Mesendoderm (in vitro differentiated cells): ENCODE data around the gene SAMM50. TPM values are rescaled to one million over a fixed set of nuclear protein-coding genes. Genes with fewer than 3 reads are reported as not detected.

Source experiments
- DNase-seq: peaks from one replicate; pipeline ENCODE4 v3.0.0; 2013
- H2AK5ac ChIP-seq: 2 replicates; pipeline ENCODE4 v1.6.1; 2013; ENCODE audit warnings: low read length, inconsistent platforms
- H2BK120ac ChIP-seq: 2 replicates; pipeline ENCODE4 v1.6.1; 2013; ENCODE audit warnings: low read depth, mild to moderate bottlenecking, low read length, moderate library complexity, mixed read lengths
- H2BK15ac ChIP-seq: replicated peaks from 2 replicates; pipeline ENCODE4 v1.6.1; 2013; ENCODE audit warnings: low read depth, mild to moderate bottlenecking, moderate library complexity
- H2BK5ac ChIP-seq: 2 replicates; pipeline ENCODE4 v1.6.1; 2013; ENCODE audit warnings: low read length, inconsistent platforms
- H3K18ac ChIP-seq: 2 replicates; pipeline ENCODE4 v1.6.1; 2013; ENCODE audit warnings: mild to moderate bottlenecking, low read length, mixed read lengths
- H3K23ac ChIP-seq: one replicate; pipeline ENCODE4 v1.6.1; 2013; ENCODE audit warnings: low read length
- H3K27ac ChIP-seq: 2 replicates; pipeline ENCODE4 v1.5.1; 2013; ENCODE audit warnings: low read depth, mild to moderate bottlenecking, inconsistent platforms, low read length, moderate library complexity
- H3K27me3 ChIP-seq: 2 replicates; pipeline ENCODE4 v1.6.1; 2013; ENCODE audit warnings: low read length, control low read depth, mild to moderate bottlenecking, inconsistent platforms; ENCODE audit not compliant: insufficient read depth, poor library complexity
- H3K36me3 ChIP-seq: 2 replicates; pipeline ENCODE4 v1.6.1; 2013; ENCODE audit warnings: low read length, inconsistent platforms; ENCODE audit not compliant: control insufficient read depth, insufficient read depth
- H3K4ac ChIP-seq: one replicate; pipeline ENCODE4 v1.6.1; 2013; ENCODE audit warnings: low read depth, mild to moderate bottlenecking, low read length, moderate library complexity
- H3K4me1 ChIP-seq: 2 replicates; pipeline ENCODE4 v1.6.1; 2013; ENCODE audit warnings: low read depth, low read length, inconsistent platforms; ENCODE audit not compliant: control insufficient read depth
- H3K4me2 ChIP-seq: 2 replicates; pipeline ENCODE4 v1.6.1; 2013; ENCODE audit warnings: low read length
- H3K4me3 ChIP-seq: 2 replicates; pipeline ENCODE4 v1.5.1; 2013; ENCODE audit warnings: mild to moderate bottlenecking, low read length
- H3K56ac ChIP-seq: one replicate; pipeline ENCODE4 v1.6.1; 2013; ENCODE audit warnings: low read length
- H3K79me1 ChIP-seq: 2 replicates; pipeline ENCODE4 v1.6.1; 2013; ENCODE audit warnings: low read length, inconsistent platforms
- H3K79me2 ChIP-seq: 2 replicates; pipeline ENCODE4 v1.6.1; 2013; ENCODE audit warnings: mild to moderate bottlenecking, low read length; ENCODE audit not compliant: control insufficient read depth, insufficient read depth
- H3K9ac ChIP-seq: 2 replicates; pipeline ENCODE4 v1.6.1; 2013; ENCODE audit warnings: low read length, inconsistent platforms
- H4K5ac ChIP-seq: one replicate; pipeline ENCODE4 v1.6.1; 2013; ENCODE audit warnings: low read length
- H4K8ac ChIP-seq: one replicate; pipeline ENCODE4 v1.6.1; 2013; ENCODE audit warnings: low read depth, mild to moderate bottlenecking, control low read depth, low read length, moderate library complexity
- WGBS: extraction: QIAGEN DNeasy Blood & Tissue Kit; methylation state at CpG from one replicate; pipeline ENCODE4 v1.1.7; 2013; ENCODE audit warnings: low lambda C conversion rate, missing lambda C conversion rate; ENCODE audit not compliant: insufficient coverage; ENCODE audit errors: extremely low coverage; 5-methylcytosine and 5-hydroxymethylcytosine counted together
- polyA plus RNA-seq, 2 experiments: library from polyadenylated mRNA; stranded (reverse); fragments of 200-250 nt; gene quantifications; one replicate each; pipeline ENCODE4 v1.2.3, GENCODE V29; 2013

The SAMM50 gene
- 48.2 TPM for polyA plus RNA-seq (2013, experiment 1 of 2)
- 49.2 TPM for polyA plus RNA-seq (2013, experiment 2 of 2)

DNA sequence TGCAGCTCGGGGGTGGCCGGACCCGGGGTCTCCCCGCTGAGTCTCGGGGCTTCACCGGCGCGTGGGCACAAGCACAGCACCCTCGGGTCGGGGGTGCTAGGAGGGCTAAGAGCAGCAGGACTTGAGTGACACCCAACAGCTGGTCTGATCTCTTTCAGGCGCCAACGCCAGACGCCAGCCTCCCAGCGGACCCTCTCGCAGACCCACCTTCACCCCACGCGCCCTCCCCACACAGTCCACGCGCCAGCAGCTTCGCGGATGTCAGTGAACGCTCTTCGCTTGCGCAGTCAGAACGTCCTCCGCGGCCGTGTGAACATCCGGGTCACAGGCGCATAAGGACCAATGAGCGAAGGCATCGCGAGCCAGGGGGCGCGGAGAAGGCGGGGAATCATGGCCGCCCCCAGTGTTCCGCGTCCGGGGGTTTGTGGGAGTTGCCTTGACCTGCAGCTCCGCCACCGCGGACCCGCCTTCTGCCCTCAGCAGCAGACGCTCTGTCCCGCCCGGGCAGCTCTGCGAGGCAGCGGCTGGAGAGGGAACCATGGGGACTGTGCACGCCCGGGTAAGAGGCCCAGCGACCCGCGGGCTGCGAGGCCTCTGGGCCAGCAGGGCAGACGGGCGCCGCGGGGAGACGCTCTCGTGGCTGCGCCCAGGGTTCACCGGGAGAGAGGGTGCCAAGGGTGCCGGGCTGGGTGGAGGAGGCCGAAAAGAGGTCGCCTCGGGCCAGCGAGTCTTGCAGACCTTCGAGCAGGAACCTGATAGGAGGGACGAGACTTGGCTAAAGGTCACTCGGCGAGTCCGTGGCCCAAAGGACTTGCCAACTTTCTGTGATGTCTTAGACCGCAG lies at the start of gene SAMM50:
TSS of gene SAMM50 (plus strand) at position 403 of the 843 bp plus-strand sequence. CDS start at position 539, 136 bp downstream.
- peaks cover 4% of the 10 kb centered on the region for H3K4me1 ChIP-seq
- no peak within 1 kb of the TSS for H4K5ac ChIP-seq
- no peak within 1 kb of the TSS for H4K8ac ChIP-seq
- peak within 1 kb of the TSS; percentile 62 for H3K27ac ChIP-seq
- peak within 1 kb of the TSS; percentile 42 for H3K18ac ChIP-seq
- no peak within 1 kb of the TSS for H2BK5ac ChIP-seq
- H3K27me3 ChIP-seq, result no peaks in the 10 kb centered on the region
- no peak within 1 kb of the TSS for H2BK15ac ChIP-seq
- no CpG with 5 or more reads among the region's 74 CpGs for WGBS
- H3K23ac ChIP-seq, result peak within 1 kb of the TSS; percentile 67
- DNase-seq, result peak; percentile 93
- H2AK5ac ChIP-seq, result no peak within 1 kb of the TSS
- peaks cover 6% of the 10 kb centered on the region for H3K79me1 ChIP-seq
- H3K36me3 ChIP-seq, result no peaks in the 10 kb centered on the region
- peak within 1 kb of the TSS; percentile 92 for H3K4me3 ChIP-seq
- peaks cover 13% of the 10 kb centered on the region for H3K79me2 ChIP-seq
- no peak within 1 kb of the TSS for H2BK120ac ChIP-seq
- no peak within 1 kb of the TSS for H3K4ac ChIP-seq
- peak within 1 kb of the TSS; percentile 93 for H3K9ac ChIP-seq
- H3K56ac ChIP-seq, result peak within 1 kb of the TSS; percentile 93
- H3K4me2 ChIP-seq, result peak within 1 kb of the TSS; percentile 91

DNA sequence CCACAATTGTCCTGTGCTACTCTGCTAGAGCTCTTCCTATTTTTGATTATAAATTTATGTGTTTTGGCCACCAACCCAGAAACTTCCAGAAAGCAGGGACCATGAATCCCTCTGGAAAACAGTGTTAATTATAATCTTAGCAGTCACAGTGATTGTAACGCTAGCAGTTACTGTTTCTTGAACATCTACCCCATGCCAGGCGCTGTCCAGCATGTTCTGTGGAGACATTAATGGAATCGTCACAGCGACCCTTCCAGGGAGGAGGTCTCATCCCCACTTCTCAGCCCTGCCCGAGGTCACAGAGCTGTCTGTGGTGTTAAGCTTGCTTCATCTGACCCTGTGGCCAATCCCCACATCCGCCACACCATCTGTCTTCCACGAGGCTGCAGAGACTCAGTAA lies 49.6 kb upstream of the SAMM50 start:
- no peaks in the 10 kb centered on the region for H3K4me1 ChIP-seq
- no CpG with 5 or more reads among the region's 7 CpGs for WGBS
- H2AK5ac ChIP-seq, result no peak overlapping the region
- H3K36me3 ChIP-seq, result no peaks in the 10 kb centered on the region
- H2BK5ac ChIP-seq, result no peak overlapping the region
- H4K5ac ChIP-seq, result no peak overlapping the region
- H3K79me1 ChIP-seq, result no peaks in the 10 kb centered on the region
- no peaks in the 10 kb centered on the region for H3K27me3 ChIP-seq
- H3K56ac ChIP-seq, result no peak overlapping the region
- no peak overlapping the region for H3K4me3 ChIP-seq
- H2BK120ac ChIP-seq, result no peak overlapping the region
- H3K18ac ChIP-seq, result no peak overlapping the region
- H3K23ac ChIP-seq, result no peak overlapping the region
- DNase-seq, result no peak
- H3K27ac ChIP-seq, result no peak overlapping the region
- no peak overlapping the region for H3K4me2 ChIP-seq
- no peak overlapping the region for H3K4ac ChIP-seq
- H4K8ac ChIP-seq, result no peak overlapping the region
- no peak overlapping the region for H2BK15ac ChIP-seq
- no peak overlapping the region for H3K9ac ChIP-seq
- no peaks in the 10 kb centered on the region for H3K79me2 ChIP-seq

DNA sequence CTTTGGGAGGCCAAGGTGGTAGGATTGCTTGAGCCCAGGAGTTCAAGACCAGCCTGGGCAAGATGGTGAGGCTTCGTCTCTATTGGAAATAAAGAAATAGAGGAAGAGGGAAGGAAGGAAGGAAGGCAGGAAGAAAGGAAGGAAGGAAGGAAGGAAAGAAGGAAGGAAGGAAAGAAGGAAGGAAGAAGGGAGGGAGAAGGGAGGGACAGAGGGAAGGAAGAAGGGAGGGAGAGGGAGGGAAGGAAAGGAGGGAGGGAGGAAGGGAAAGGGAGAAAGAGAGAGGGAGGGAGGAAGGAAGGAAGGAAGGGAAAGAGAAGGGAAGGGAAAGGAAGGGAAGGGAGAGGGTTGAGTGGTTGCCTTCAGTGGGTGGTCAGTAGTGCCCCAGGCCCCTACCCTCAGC lies 45.5 kb upstream of the SAMM50 start:
- H3K18ac ChIP-seq, result no peak overlapping the region
- no peak overlapping the region for H4K8ac ChIP-seq
- H3K79me1 ChIP-seq, result no peaks in the 10 kb centered on the region
- no peak overlapping the region for H3K27ac ChIP-seq
- H3K4me1 ChIP-seq, result no peaks in the 10 kb centered on the region
- H2BK15ac ChIP-seq, result no peak overlapping the region
- no peak overlapping the region for H3K9ac ChIP-seq
- no peak overlapping the region for H4K5ac ChIP-seq
- H2BK5ac ChIP-seq, result no peak overlapping the region
- H3K27me3 ChIP-seq, result no peaks in the 10 kb centered on the region
- H3K4me3 ChIP-seq, result no peak overlapping the region
- no peak overlapping the region for H2BK120ac ChIP-seq
- H3K4ac ChIP-seq, result no peak overlapping the region
- no peak overlapping the region for H3K23ac ChIP-seq
- no peaks in the 10 kb centered on the region for H3K36me3 ChIP-seq
- no CpG with 5 or more reads among the region's 1 CpG for WGBS
- no peak overlapping the region for H3K4me2 ChIP-seq
- no peak for DNase-seq
- no peak overlapping the region for H3K56ac ChIP-seq
- H3K79me2 ChIP-seq, result no peaks in the 10 kb centered on the region
- no peak overlapping the region for H2AK5ac ChIP-seq

DNA sequence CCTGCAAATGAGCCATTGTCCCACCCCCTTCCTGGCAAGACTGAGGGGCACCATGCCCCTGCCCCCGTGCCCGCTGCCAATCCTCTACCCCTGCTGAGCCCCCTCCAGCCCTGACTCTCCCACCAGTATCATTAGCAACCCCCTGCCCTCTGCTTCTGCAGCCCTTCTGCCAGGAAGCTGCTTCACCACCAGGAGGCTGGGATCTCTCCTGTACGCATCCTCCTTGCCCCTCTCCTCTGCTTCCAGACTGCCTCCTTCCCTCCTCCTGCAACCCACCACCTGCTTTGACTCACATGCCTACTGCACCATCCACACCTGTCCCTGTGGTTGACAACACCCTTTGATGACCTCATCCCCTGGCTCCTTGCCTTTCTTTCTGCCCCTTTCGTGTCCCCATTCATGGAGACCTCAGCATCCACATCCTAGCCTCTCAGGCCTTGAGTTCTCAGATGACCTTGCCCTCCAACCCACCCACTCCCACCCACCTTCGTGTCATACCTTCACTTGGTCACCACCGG lies 45.0 kb upstream of the SAMM50 start:
- no peak overlapping the region for H3K27ac ChIP-seq
- H2BK120ac ChIP-seq, result no peak overlapping the region
- no peak overlapping the region for H3K18ac ChIP-seq
- no peaks in the 10 kb centered on the region for H3K4me1 ChIP-seq
- no peak for DNase-seq
- no peak overlapping the region for H4K8ac ChIP-seq
- no peak overlapping the region for H2BK15ac ChIP-seq
- no peaks in the 10 kb centered on the region for H3K36me3 ChIP-seq
- H3K56ac ChIP-seq, result no peak overlapping the region
- H3K79me1 ChIP-seq, result no peaks in the 10 kb centered on the region
- H3K4me2 ChIP-seq, result no peak overlapping the region
- H3K9ac ChIP-seq, result no peak overlapping the region
- no peak overlapping the region for H2BK5ac ChIP-seq
- H3K4ac ChIP-seq, result no peak overlapping the region
- no peak overlapping the region for H3K23ac ChIP-seq
- H3K27me3 ChIP-seq, result no peaks in the 10 kb centered on the region
- H4K5ac ChIP-seq, result no peak overlapping the region
- no peak overlapping the region for H3K4me3 ChIP-seq
- no CpG with 5 or more reads among the region's 6 CpGs for WGBS
- no peak overlapping the region for H2AK5ac ChIP-seq
- H3K79me2 ChIP-seq, result no peaks in the 10 kb centered on the region

DNA sequence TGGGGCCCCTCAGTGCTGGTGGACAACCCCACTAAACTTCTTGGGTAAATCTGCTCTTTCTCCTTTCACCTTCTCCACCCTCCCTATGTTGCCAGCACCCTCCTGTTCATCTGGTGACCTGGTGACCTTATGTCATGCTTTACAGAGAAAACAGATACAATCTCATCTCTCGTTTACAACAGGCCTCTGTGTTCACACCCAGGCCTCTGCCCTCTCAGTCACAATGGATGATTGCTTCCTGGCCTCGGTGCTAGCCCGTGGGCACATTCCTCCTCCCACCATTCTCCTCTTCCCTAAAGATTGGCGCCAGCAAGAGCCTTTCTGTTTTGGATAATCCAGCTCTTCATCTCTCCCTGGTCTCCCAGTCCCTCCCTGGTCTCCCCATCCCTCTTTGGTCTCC lies 43.9 kb upstream of the SAMM50 start:
- H3K4me1 ChIP-seq, result no peaks in the 10 kb centered on the region
- no peak overlapping the region for H3K4ac ChIP-seq
- no peak overlapping the region for H3K23ac ChIP-seq
- H2AK5ac ChIP-seq, result no peak overlapping the region
- H2BK5ac ChIP-seq, result no peak overlapping the region
- no peak overlapping the region for H3K4me3 ChIP-seq
- no peaks in the 10 kb centered on the region for H3K27me3 ChIP-seq
- H4K5ac ChIP-seq, result no peak overlapping the region
- no peaks in the 10 kb centered on the region for H3K36me3 ChIP-seq
- no peak overlapping the region for H3K18ac ChIP-seq
- no peak overlapping the region for H3K56ac ChIP-seq
- WGBS, result no CpG with 5 or more reads among the region's 4 CpGs
- no peak overlapping the region for H2BK120ac ChIP-seq
- no peak overlapping the region for H2BK15ac ChIP-seq
- H4K8ac ChIP-seq, result no peak overlapping the region
- no peaks in the 10 kb centered on the region for H3K79me2 ChIP-seq
- H3K9ac ChIP-seq, result no peak overlapping the region
- H3K27ac ChIP-seq, result no peak overlapping the region
- DNase-seq, result no peak
- no peak overlapping the region for H3K4me2 ChIP-seq
- H3K79me1 ChIP-seq, result no peaks in the 10 kb centered on the region
